HepG2 (cell line): ENCODE data around the gene NXNL2. TPM values are rescaled to one million over a fixed set of nuclear protein-coding genes. Genes with fewer than 3 reads are reported as not detected.

Source experiments
- ATAC-seq: fragments of 200-7000 bp; cut with Tn5 transposase; 3 replicates; pipeline ENCODE4 v1.9.1; 2020; ENCODE audit warnings: mild to moderate bottlenecking, moderate library complexity
- BruUV-seq: library from RNA; stranded (reverse); fragments of 400-500 nt; replicated peaks from 2 replicates; lab custom pipeline; 2021; lab: Mats Ljungman, UMichigan
- CTCF ChIA-PET: fragments of 300-600 bp; formaldehyde crosslinking; extraction: SDS; loops from one replicate; lab custom pipeline; 2021; ENCODE audit warnings: low total read pairs, inconsistent platforms, low intra/inter-chr PET ratio; lab: Yijun Ruan, JAX
- POLR2A ChIA-PET: fragments of 350-600 bp; sonication (Branson Sonifier 250); formaldehyde crosslinking; loops from one replicate; lab custom pipeline; 2020; ENCODE audit warnings: antibody characterized with exemption, inconsistent platforms; lab: Yijun Ruan, JAX
- DNase-seq: peaks from one replicate; pipeline ENCODE4 v3.0.0-alpha.2; 2015; ENCODE audit warnings: low spot score
- FAIRE-seq: peaks from 3 replicates; lab custom pipeline; 2011; peaks lifted over from hg19 to GRCh38; lab: Jason Lieb, UNC
- H2AFZ ChIP-seq: one replicate; pipeline ENCODE4 v1.6.1; 2011; ENCODE audit warnings: low read length, inconsistent platforms
- H3K27ac ChIP-seq: fragments of 300-600 bp; 3 replicates; pipeline ENCODE4 v1.8.0; 2011; ENCODE audit warnings: mixed run types, mild to moderate bottlenecking, mixed read lengths, low read length, inconsistent platforms; ENCODE audit not compliant: insufficient read depth; ENCODE audit errors: extremely low read length
- H3K27me3 ChIP-seq, 2 experiments: fragments of 200-600 bp in 1 of 2; 2 replicates in 1 of 2; 3 replicates in 1 of 2; pipeline versions ENCODE4 v1.6.0 to v1.8.0; 2011; ENCODE audit warnings: low read length in 2 of 2, mild to moderate bottlenecking in 2 of 2, moderate library complexity in 2 of 2, inconsistent platforms in 1 of 2; ENCODE audit not compliant: insufficient read depth in 2 of 2, control insufficient read depth in 1 of 2
- H3K36me3 ChIP-seq, 2 experiments: fragments of 200-600 bp in 1 of 2; replicated peaks in 1 of 2; 2 replicates in 1 of 2; 3 replicates in 1 of 2; pipeline versions ENCODE4 v1.5.1 to v1.8.0; 2011; ENCODE audit warnings: low read length in 2 of 2, inconsistent platforms in 1 of 2; ENCODE audit not compliant: insufficient read depth in 2 of 2, control insufficient read depth in 1 of 2
- H3K4me1 ChIP-seq: 2 replicates; pipeline ENCODE4 v1.5.1; 2012; ENCODE audit warnings: low read length, inconsistent platforms; ENCODE audit not compliant: insufficient read depth
- H3K4me2 ChIP-seq: 2 replicates; pipeline ENCODE4 v1.6.0; 2011; ENCODE audit warnings: low read depth, low read length, inconsistent platforms
- H3K4me3 ChIP-seq, 3 experiments: fragments of 200-600 bp in 1 of 3; sonication (generic), shearing (Covaris generic) in 1 of 3; replicated peaks in 1 of 3; 2 replicates each; pipeline ENCODE4 v1.5.1; 2011 to 2016; ENCODE audit warnings: low read length in 3 of 3, inconsistent platforms in 2 of 3, low read depth in 2 of 3, mild to moderate bottlenecking in 2 of 3, control low read depth in 1 of 3, mixed read lengths in 1 of 3; ENCODE audit not compliant: insufficient read depth in 1 of 3
- H3K79me2 ChIP-seq: one replicate; pipeline ENCODE4 v1.6.1; 2011; ENCODE audit warnings: low read length, inconsistent platforms; ENCODE audit not compliant: insufficient read depth
- H3K9ac ChIP-seq: 2 replicates; pipeline ENCODE4 v1.6.0; 2011; ENCODE audit warnings: mild to moderate bottlenecking, low read depth, low read length, inconsistent platforms; ENCODE audit not compliant: insufficient read depth
- H3K9me3 ChIP-seq: 2 replicates; pipeline ENCODE4 v1.5.1; 2012; ENCODE audit warnings: mild to moderate bottlenecking, low read length
- H4K20me1 ChIP-seq: 2 replicates; pipeline ENCODE4 v1.6.0; 2011; ENCODE audit warnings: inconsistent platforms, mild to moderate bottlenecking, low read length, moderate library complexity; ENCODE audit not compliant: insufficient read depth
- HNRNPLL ChIP-seq: fragments of 200-400 bp; formaldehyde crosslinking; IDR thresholded peaks from 2 replicates; pipeline ENCODE4 v1.6.1; 2017; ENCODE audit warnings: mild to moderate bottlenecking, low read depth, low read length; ENCODE audit not compliant: poor library complexity, severe bottlenecking
- KDM6A ChIP-seq: IDR thresholded peaks from 2 replicates; pipeline ENCODE4 v1.6.1; 2016; ENCODE audit warnings: low read depth
- KMT2A ChIP-seq: sonication (generic); formaldehyde crosslinking; IDR thresholded peaks from 2 replicates; pipeline ENCODE4 v1.4.0; 2020; ENCODE audit warnings: missing genetic modification reagents
- MED1 ChIP-seq: sonication (generic); formaldehyde crosslinking; IDR thresholded peaks from 2 replicates; pipeline ENCODE4 v1.4.0; 2020; ENCODE audit warnings: missing genetic modification reagents
- SRSF4 ChIP-seq: fragments of 200-400 bp; formaldehyde crosslinking; IDR thresholded peaks from one replicate; pipeline ENCODE4 v1.6.1; 2018; ENCODE audit warnings: mild to moderate bottlenecking, low read depth, low read length, moderate library complexity; ENCODE audit not compliant: poor library complexity, severe bottlenecking
- ZNF224 ChIP-seq: sonication (generic); formaldehyde crosslinking; IDR thresholded peaks from 2 replicates; pipeline ENCODE4 v1.5.0; 2020; ENCODE audit warnings: mild to moderate bottlenecking, missing genetic modification reagents
- ZNF263 ChIP-seq: sonication (generic); formaldehyde crosslinking; IDR thresholded peaks from 2 replicates; pipeline ENCODE4 v1.4.0; 2020; ENCODE audit warnings: missing genetic modification reagents
- ZNF382 ChIP-seq: sonication (generic); formaldehyde crosslinking; IDR thresholded peaks from 2 replicates; pipeline ENCODE4 v1.5.0; 2020; ENCODE audit warnings: missing genetic modification reagents, mild to moderate bottlenecking, borderline replicate concordance
- WGBS: methylation state at CpG from one replicate; pipeline ENCODE4 v1.1.6; 2017; ENCODE audit warnings: low lambda C conversion rate; 5-methylcytosine and 5-hydroxymethylcytosine counted together
- in situ Hi-C: cut with HindIII; loops from 2 replicates; pipeline ENCODE4 v1.10.0; 2017; ENCODE audit warnings: low pct_unique_long_range_greater_than_20kb; ENCODE audit not compliant: extremely low pct_ligation_motif_present
- intact Hi-C: fragments of 100-400 bp; cut with micrococcal nuclease; formaldehyde crosslinking; loops from one replicate; pipeline ENCODE4 v1.10.0; 2022; ENCODE audit not compliant: unreplicated experiment
- polyA plus RNA-seq, 8 experiments: library from polyadenylated mRNA; depleted of rRNA in 3 of 8; stranded (reverse) in 7 of 8; unstranded in 1 of 8; fragments of >200 nt; fragmentation: Illumina TruSeq in 4 of 8; extraction: Trizol in 4 of 8; gene quantifications; 2 replicates each; pipeline versions ENCODE4 v1.2.1 to v1.2.3, GENCODE V29; 2011 to 2016; ENCODE audit warnings: low read depth in 4 of 8, missing spikeins in 1 of 8, mixed read lengths in 1 of 8; ENCODE audit not compliant: insufficient read depth in 1 of 8
- total RNA-seq, 5 experiments: library from RNA; depleted of rRNA; stranded (reverse); fragments of >200 nt; fragmentation: Illumina TruSeq; extraction: Trizol; gene quantifications; 2 replicates each; pipeline ENCODE4 v1.2.3, GENCODE V29; 2016; ENCODE audit warnings: low read depth in 1 of 5
- TF ChIP-seq, protein P1 (sequence below): sonication (generic); formaldehyde crosslinking; IDR thresholded peaks from 2 replicates; pipeline ENCODE4 v1.4.0; 2020; ENCODE audit warnings: missing genetic modification reagents, borderline replicate concordance
- TF ChIP-seq, protein P2 (sequence below): IDR thresholded peaks from 2 replicates; pipeline ENCODE4 v1.6.1; 2016

The NXNL2 gene
- total and polyA plus RNA-seq, 2 of the 13 experiments (the other 11 are each of a cell fraction or from before 2014, with no cell fraction given): not detected

DNA sequence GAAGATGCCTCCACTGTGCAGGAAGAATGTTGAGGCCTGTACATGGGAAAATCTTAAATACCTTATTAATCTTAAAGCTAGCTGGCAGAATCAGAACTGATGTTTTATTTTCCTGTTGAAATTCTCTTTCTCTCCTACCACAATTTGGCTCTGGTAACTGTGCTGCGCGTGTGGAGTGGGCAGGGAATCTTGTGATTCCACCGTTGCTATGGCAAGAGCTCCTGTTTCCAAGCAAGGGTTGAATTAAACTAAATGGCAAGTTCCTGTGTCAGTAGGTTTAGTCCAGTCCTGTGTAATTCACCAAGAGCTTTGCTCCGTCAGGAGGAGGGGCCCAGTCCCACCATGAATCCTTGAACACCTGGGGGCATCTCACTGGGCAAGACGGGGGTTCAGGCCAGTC is 36.4 kb downstream of the NXNL2 start:
- BruUV-seq: no TSS peak
- no peaks in the 10 kb centered on the region for H4K20me1 ChIP-seq
- H3K9ac ChIP-seq: no peak overlapping the region
- H3K9me3 ChIP-seq: no peaks in the 10 kb centered on the region
- intact Hi-C loops: loop anchor here (10.0 kb wide), 1 partner anchor 467 kb away; no protein-coding TSS in a partner anchor
- no peaks in the 10 kb centered on the region for H3K4me1 ChIP-seq
- no peak for ATAC-seq
- H3K79me2 ChIP-seq: no peaks in the 10 kb centered on the region
- POLR2A ChIA-PET: no interaction called here
- H3K4me3 ChIP-seq: no peak overlapping the region
- TF ChIP-seq MED1 (no peak), HNRNPLL (no peak), KMT2A (CRISPR knock-in tag) (no peak), ZNF224 (CRISPR knock-in tag) (no peak), ZNF382 (CRISPR knock-in tag) (no peak), SRSF4 (no peak), KDM6A (CRISPR knock-in tag) (no peak), ZNF263 (CRISPR knock-in tag) (no peak)
- TF ChIP-seq, protein P1, sequence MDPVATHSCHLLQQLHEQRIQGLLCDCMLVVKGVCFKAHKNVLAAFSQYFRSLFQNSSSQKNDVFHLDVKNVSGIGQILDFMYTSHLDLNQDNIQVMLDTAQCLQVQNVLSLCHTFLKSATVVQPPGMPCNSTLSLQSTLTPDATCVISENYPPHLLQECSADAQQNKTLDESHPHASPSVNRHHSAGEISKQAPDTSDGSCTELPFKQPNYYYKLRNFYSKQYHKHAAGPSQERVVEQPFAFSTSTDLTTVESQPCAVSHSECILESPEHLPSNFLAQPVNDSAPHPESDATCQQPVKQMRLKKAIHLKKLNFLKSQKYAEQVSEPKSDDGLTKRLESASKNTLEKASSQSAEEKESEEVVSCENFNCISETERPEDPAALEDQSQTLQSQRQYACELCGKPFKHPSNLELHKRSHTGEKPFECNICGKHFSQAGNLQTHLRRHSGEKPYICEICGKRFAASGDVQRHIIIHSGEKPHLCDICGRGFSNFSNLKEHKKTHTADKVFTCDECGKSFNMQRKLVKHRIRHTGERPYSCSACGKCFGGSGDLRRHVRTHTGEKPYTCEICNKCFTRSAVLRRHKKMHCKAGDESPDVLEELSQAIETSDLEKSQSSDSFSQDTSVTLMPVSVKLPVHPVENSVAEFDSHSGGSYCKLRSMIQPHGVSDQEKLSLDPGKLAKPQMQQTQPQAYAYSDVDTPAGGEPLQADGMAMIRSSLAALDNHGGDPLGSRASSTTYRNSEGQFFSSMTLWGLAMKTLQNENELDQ (CRISPR knock-in tag): no peak
- TF ChIP-seq, protein P2, sequence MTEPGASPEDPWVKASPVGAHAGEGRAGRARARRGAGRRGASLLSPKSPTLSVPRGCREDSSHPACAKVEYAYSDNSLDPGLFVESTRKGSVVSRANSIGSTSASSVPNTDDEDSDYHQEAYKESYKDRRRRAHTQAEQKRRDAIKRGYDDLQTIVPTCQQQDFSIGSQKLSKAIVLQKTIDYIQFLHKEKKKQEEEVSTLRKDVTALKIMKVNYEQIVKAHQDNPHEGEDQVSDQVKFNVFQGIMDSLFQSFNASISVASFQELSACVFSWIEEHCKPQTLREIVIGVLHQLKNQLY: no peak
- TF ChIP-seq, all 625 proteins: peak for 0
- CTCF ChIA-PET: no interaction called here
- Histone ChIP-seq H2AFZ (no peak overlapping the region), H3K4me2 (no peak overlapping the region), H3K27ac (no peak overlapping the region), H3K36me3 (no peaks in the 10 kb centered on the region), H3K27me3 (peaks cover 0 to 11% of the 10 kb centered on the region in 2 experiments; a peak in 3 of 5 replicates)
- in situ Hi-C loops: loop anchor here (10.0 kb wide), 3 partner anchors 257 to 617 kb away; a partner anchor contains a TSS
- no peak for DNase-seq
- WGBS: 4% methylated on average over 4 of the region's 5 CpGs
- FAIRE-seq: no peak
